NCI-H2107 (cell line): ENCODE results near the gene YBX1.
"Not testable (repeated sequence)": the region's sequence is repeated elsewhere in the genome, so short reads cannot be mapped to it uniquely, and the experiment has no call there.

ENCODE experiments used
- DNase-seq: peaks from one replicate; lab custom pipeline; 2025; lab: John Stamatoyannopoulos, UW

YBX1 gene

DNA sequence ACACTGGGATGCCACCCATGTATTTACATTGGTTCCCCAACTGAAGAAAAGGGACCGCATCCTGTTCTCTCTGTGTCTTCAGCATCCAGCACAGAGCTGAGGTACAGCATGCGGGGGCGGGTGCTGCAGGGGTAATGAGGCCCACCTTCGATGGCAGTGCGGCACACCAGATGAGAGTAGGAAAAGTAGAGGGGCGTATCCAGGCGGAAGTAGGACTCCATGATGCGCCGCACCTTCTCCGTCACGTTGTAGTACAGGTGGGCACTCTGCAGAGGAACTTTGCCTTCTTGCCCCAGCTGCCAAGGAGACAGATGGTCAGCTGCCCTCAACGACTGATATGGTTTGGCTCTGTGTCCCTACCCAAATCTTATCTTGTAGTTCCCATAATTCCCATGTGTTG, 67.8 kb downstream of the YBX1 start:
- no peak for DNase-seq

DNA sequence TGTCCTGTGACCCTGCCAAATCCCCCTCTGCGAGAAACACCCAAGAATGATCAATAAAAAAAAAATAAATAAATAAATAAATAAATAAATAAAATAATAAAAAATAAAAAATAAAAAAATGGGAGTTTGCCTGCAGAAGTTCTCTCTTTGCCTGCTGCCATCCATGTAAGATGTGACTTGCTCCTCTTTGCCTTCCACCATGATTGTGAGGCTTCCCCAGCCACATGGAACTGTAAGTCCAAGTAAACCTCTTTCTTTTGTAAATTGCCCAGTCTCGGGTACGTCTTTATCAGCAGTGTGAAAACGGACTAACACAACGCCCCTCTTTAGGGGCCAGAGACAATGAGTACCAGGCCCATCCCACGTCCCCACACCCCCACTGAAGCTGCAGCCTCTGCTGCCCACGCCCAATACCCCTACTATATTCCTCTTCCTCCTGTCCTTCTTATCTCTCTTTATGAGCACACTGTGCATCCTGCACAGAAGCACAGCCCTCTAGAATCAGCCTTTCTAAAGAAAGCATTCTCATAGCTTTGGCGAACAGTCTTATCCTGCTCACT, 69.4 kb downstream of the YBX1 start:
- not testable (repeated sequence) for DNase-seq

DNA sequence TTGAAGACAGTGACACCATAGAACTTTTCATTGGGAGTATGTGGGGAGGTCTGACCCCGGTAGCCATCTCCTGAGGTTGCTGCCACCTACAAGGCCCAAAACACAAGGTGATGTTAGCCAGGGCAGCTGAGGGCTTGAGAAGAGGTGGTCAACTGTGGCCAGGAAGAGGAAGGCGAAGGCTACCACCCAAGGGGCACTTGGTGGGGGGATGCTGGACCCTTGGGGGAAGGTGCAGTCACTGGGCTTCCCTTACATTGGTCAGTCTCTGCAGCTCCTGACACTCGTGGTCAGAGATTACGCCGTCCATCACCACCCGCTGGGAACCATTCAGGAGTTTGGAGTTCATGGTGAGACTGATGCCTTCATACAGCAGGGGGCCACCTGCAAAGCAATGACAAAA, 70.1 kb downstream of the YBX1 start:
- DNase-seq = no peak

DNA sequence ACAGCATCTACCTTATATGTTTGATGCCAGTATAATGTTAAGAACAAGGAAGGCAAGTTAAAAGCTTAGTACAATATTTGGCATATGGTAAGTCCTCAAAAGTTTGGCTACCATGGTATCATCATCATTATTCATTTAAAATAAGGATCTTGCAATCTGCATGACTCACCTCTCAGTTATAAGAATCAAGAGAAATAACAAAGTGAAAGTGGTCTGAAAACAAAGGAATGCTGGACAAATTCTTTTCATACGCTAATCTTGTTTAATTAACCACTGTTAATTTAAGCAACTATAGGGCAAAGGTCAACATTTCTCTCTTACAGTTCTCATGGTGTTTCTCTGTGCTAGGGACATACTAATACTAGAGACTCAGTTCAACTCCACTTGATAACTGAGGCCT, 70.9 kb downstream of the YBX1 start:
- no peak for DNase-seq
